ENCODE results near the gene TMF1.

TMF1 gene

DNA sequence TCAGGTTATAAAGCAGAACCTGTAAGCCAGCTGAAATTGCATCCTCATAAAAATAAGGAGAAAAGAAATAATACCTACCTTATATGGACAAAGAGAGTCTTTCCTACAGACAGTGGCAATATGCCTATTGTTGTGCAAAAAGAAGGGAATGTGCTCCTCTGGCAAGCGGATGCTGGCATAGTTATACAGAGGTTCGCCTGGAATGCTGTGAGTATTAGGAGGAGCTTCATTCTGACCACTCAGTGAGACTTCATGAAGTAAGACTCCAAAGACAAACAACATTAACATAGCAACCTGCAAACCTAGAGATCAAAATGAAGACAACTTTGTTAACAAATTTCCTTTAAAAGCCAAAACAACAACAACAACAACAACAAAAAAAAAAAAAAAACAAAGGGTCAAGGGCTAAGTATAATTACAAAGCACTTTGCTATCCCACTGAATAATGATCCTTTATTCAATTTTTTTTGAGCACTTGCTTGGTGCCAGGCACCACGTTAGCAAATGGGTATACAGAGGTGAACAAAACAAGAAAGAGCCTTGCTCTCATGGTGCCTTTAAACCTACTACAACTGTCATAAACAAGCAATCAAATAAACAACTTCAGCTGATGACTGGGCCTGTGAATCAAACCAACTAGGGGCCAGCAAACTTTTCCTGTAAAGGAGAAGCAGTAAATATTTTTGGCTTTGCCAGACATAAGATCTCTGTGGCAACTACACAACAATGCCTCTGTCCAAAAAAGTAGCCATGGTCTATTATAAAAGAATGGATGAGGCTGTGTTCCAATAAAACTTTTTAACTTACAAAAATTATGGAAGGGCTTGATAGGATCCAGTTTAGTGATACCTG, 42.3 kb downstream of the TMF1 start:
- H3K9me3 ChIP-seq (replicated peaks; ENCODE audit: insufficient read depth, low read length) = no peaks in the 10 kb centered on the region
- peaks cover 6% of the 10 kb centered on the region for H3K4me1 ChIP-seq (ENCODE audit: low read length)
- no peaks in the 10 kb centered on the region for H3K27me3 ChIP-seq (replicated peaks; ENCODE audit: insufficient read depth, low read length)
- no peak overlapping the region for H3K9ac ChIP-seq (ENCODE audit: low read length)
- no peak overlapping the region for H3K27ac ChIP-seq (ENCODE audit: low read length)
- no peaks in the 10 kb centered on the region for H3K36me3 ChIP-seq (replicated peaks; ENCODE audit: insufficient read depth, low read length)
- H3K79me2 ChIP-seq (ENCODE audit: low read length) = no peaks in the 10 kb centered on the region
- H2AFZ ChIP-seq (ENCODE audit: low read length) = no peak overlapping the region
- H3K4me3 ChIP-seq (ENCODE audit: low read length) = no peak overlapping the region
- H3K4me2 ChIP-seq (ENCODE audit: low read depth, low read length) = no peak overlapping the region
- no peaks in the 10 kb centered on the region for H3K9me2 ChIP-seq (replicated peaks; ENCODE audit: insufficient read depth, low read length)
- no peak for DNase-seq
- H4K20me1 ChIP-seq (ENCODE audit: insufficient read depth, low read length) = no peaks in the 10 kb centered on the region
- H3F3A ChIP-seq (ENCODE audit: insufficient read depth, low read length) = 0 out of 2 replicates have a peak, but pooled peaks cover 5% of the 10 kb centered on the region
- no peak for TF ChIP-seq EZH2 (optimal IDR thresholded peaks at IDR 0.05; ENCODE audit: low read depth, low read length)
- TF ChIP-seq, protein P1, sequence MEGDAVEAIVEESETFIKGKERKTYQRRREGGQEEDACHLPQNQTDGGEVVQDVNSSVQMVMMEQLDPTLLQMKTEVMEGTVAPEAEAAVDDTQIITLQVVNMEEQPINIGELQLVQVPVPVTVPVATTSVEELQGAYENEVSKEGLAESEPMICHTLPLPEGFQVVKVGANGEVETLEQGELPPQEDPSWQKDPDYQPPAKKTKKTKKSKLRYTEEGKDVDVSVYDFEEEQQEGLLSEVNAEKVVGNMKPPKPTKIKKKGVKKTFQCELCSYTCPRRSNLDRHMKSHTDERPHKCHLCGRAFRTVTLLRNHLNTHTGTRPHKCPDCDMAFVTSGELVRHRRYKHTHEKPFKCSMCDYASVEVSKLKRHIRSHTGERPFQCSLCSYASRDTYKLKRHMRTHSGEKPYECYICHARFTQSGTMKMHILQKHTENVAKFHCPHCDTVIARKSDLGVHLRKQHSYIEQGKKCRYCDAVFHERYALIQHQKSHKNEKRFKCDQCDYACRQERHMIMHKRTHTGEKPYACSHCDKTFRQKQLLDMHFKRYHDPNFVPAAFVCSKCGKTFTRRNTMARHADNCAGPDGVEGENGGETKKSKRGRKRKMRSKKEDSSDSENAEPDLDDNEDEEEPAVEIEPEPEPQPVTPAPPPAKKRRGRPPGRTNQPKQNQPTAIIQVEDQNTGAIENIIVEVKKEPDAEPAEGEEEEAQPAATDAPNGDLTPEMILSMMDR (IDR thresholded peaks at IDR 0.05; ENCODE audit: low read length) = no peak
- no peak for TF ChIP-seq EZH2phosphoT487 (IDR thresholded peaks at IDR 0.05; ENCODE audit: low read length)

- H3K9me3 ChIP-seq (replicated peaks; ENCODE audit: insufficient read depth, low read length) = no peaks in the 10 kb centered on the region
- H3K27me3 ChIP-seq (replicated peaks; ENCODE audit: insufficient read depth, low read length) = no peaks in the 10 kb centered on the region
- H3K79me2 ChIP-seq (ENCODE audit: low read length) = no peaks in the 10 kb centered on the region
- H2AFZ ChIP-seq (ENCODE audit: low read length) = no peak overlapping the region
- no peaks in the 10 kb centered on the region for H3K36me3 ChIP-seq (replicated peaks; ENCODE audit: insufficient read depth, low read length)
- no peak for DNase-seq
- H3K9me2 ChIP-seq (replicated peaks; ENCODE audit: insufficient read depth, low read length) = no peaks in the 10 kb centered on the region
- H3F3A ChIP-seq (ENCODE audit: insufficient read depth, low read length) = 0 out of 2 replicates have a peak, but pooled peaks cover 5% of the 10 kb centered on the region
- no peak overlapping the region for H3K27ac ChIP-seq (ENCODE audit: low read length)
- TF ChIP-seq EZH2 (optimal IDR thresholded peaks at IDR 0.05; ENCODE audit: low read depth, low read length) = no peak
- TF ChIP-seq EZH2phosphoT487 (IDR thresholded peaks at IDR 0.05; ENCODE audit: low read length) = no peak
- TF ChIP-seq, protein P1 (IDR thresholded peaks at IDR 0.05; ENCODE audit: low read length) = no peak
- no peak overlapping the region for H3K9ac ChIP-seq (ENCODE audit: low read length)
- peaks cover under 1% of the 10 kb centered on the region; the same call in 1 of the 2 replicates for H3K4me1 ChIP-seq (ENCODE audit: low read length)
- no peak overlapping the region for H3K4me2 ChIP-seq (ENCODE audit: low read depth, low read length)
- H3K4me3 ChIP-seq (ENCODE audit: low read length) = no peak overlapping the region
- no peaks in the 10 kb centered on the region for H4K20me1 ChIP-seq (ENCODE audit: insufficient read depth, low read length)
Measured at GRCh38 chr3:69008980-69009379, 43.2 kb downstream of the TMF1 start.

DNA sequence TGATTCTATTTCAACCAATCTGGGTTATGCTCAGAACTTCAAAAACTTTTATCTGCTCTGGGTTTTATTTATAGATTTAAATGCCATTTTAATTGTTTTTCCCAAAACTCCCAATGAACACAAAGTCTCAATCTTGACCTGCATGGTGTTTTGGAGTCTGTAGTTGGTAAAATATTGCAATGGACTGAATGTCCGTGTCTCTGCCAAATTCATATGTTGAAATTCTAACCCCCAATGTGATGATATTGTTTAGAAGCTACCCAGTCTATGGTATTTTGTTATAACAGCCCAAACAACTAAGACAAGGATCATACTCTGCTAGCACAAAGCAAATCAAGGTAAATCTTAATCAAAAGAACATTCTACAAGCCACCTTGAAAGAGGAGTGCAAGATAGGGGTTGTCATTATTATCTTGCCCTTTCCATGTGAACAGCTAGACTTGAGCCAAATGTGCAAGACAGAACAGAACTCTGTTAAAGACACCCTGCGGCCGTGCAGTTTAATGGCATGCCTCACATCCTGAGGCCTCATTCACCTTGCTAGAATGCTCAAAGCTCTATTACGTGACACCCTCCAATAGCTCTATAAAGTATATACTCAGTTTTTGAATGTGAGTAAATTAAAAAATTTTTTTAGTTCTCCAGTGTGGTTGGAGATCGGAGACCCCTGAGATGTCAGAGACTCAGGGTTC, 46.2 kb downstream of the TMF1 start:
- no peak overlapping the region for H2AFZ ChIP-seq (ENCODE audit: low read length)
- H3K27ac ChIP-seq (ENCODE audit: low read length) = no peak overlapping the region
- DNase-seq = no peak
- H3F3A ChIP-seq (ENCODE audit: insufficient read depth, low read length) = no peaks in the 10 kb centered on the region
- no peaks in the 10 kb centered on the region for H4K20me1 ChIP-seq (ENCODE audit: insufficient read depth, low read length)
- H3K4me3 ChIP-seq (ENCODE audit: low read length) = no peak overlapping the region
- H3K4me2 ChIP-seq (ENCODE audit: low read depth, low read length) = no peak overlapping the region
- no peaks in the 10 kb centered on the region for H3K27me3 ChIP-seq (replicated peaks; ENCODE audit: insufficient read depth, low read length)
- H3K79me2 ChIP-seq (ENCODE audit: low read length) = no peaks in the 10 kb centered on the region
- H3K9me2 ChIP-seq (replicated peaks; ENCODE audit: insufficient read depth, low read length) = no peaks in the 10 kb centered on the region
- TF ChIP-seq, protein P1 (IDR thresholded peaks at IDR 0.05; ENCODE audit: low read length) = no peak
- TF ChIP-seq EZH2 (optimal IDR thresholded peaks at IDR 0.05; ENCODE audit: low read depth, low read length) (no peak), EZH2phosphoT487 (IDR thresholded peaks at IDR 0.05; ENCODE audit: low read length) (no peak)
- H3K9me3 ChIP-seq (replicated peaks; ENCODE audit: insufficient read depth, low read length) = no peaks in the 10 kb centered on the region
- H3K36me3 ChIP-seq (replicated peaks; ENCODE audit: insufficient read depth, low read length) = no peaks in the 10 kb centered on the region
- no peak overlapping the region for H3K9ac ChIP-seq (ENCODE audit: low read length)
- no peaks in the 10 kb centered on the region for H3K4me1 ChIP-seq (ENCODE audit: low read length)
